Stimulated activated CD4-positive, alpha-beta T cell treated with anti-CD3 and anti-CD28 coated beads, Interleukin-2, amount 100 ng/mL, for 4 hours (primary cell): ENCODE data around the gene HSP90AA1.
"Not testable (repeated sequence)": the region's sequence is repeated elsewhere in the genome, so short reads cannot be mapped to it uniquely, and the experiment has no call there.

Experiments
- DNase-seq: peaks from one replicate; pipeline ENCODE4 v3.0.0-alpha.2; 2020; ENCODE audit warnings: low read depth

HSP90AA1 gene

DNA sequence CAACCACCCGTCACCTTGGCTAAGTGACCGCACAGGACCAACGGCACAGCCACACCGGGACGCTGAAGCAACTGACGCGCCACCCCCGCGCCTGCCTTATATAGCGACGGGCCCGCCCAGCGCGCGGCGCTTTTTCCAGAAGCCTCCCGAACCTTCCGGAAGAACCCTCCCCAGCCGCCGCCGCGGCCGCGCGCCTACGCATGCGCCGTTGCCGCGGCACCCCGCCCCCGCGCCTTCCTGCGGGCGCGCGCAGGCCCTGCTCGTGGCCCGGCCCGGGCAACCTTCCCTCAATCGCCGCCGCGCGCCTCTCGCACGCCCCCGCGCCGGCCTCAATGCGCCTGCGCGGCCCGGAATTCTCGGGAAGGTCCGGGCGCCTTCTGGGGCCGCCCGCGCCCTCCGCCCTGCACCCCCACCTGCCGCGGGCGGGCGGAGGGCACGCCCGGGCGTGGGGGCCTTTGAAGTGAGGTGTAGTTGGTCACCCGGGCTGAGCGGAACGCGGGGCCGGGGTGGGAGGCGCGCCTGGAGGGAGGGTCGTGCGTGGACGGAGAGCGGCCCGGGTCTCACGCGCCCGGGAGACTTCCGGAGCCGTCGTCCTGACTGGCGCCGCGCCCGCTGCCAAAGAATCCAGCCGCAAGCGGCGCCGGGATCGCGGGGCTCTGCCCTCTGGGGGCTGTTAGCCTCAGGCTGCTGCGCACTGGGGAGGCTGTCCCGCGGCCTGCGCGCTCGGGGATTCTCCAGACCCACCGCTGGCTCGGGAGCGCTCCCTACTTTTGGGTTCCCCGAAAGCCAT lies at the start of gene HSP90AA1:
HSP90AA1 (minus strand) TSS at position 73 of the 790 bp plus-strand sequence. CDS start 666 bp downstream, outside the sequence.
- DNase-seq, result peak; percentile 92

DNA sequence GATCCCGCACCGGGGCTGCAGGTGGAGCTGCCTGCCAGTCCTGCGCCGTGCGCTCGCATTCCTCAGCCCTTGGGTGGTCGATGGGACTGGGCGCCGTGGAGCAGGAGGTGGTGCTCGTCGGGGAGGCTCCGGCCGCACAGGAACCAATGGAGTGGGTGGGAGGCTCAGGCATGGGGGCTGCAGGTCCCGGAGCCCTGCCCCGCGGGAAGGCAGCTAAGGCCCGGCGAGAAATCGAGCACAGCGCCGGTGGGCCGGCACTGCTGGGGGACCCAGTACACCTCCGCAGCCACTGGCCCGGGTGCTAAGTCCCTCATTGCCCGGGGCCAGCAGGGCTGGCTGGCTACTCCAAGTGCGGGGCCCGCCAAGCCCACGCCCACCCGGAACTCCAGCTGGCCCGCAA lies 48.6 kb upstream of the HSP90AA1 start:
- DNase-seq, result not testable (repeated sequence)

DNA sequence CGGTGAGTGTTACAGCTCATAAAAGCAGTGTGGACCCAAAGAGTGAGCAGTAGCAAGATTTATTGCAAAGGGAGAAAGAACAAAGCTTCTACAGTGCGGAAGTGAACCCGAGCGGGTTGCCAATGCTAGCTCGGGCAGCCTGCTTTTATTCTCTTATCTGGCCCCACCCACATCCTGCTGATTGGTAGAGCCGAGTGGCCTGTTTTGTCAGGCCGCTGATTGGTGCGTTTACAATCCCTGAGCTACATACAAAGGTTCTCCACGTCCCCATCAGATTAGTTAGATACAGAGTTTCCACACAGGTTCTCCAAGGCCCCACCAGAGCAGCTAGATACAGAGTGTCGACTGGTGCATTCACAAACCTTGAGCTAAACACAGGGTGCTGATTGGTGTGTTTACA lies 47.9 kb upstream of the HSP90AA1 start:
- not testable (repeated sequence) for DNase-seq

DNA sequence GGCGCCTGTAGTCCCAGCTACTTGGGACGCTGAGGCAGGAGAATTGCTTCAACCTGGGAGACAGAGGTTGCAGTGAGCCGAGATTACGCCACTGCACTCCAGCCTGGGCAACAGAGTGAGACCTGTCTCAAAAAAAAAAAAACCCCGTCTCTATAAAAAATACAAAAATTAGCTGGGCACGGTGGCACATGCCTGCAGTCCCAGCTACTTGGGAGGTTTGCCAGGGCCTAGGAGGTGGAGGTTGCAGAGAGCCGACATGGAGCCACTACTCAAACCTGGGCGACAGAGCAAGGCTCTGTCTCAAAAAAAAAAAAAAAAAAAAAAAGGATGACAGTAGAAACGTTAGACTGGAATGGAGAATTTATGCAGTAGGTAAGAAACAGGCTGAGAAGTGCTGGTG lies 47.2 kb upstream of the HSP90AA1 start:
- not testable (repeated sequence) for DNase-seq

DNA sequence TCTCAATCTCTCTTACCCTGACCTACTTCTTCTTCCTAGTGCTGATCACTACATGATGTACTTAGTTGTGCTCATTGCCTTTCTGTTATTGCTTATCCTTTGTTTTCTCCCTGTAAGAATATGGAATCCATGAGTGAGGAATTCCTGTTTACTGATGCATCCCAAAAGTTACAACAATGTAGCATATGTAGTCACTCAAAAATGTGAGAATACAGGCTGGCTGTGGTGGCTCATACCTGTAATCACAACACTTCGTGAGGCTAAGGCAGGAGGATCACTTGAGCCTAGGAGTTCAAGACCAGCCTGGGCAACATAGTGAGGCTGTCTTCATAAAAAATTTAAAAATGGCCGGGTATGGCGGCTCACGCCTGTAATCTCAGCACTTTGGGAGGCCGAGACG lies 44.9 kb upstream of the HSP90AA1 start:
- no peak for DNase-seq

DNA sequence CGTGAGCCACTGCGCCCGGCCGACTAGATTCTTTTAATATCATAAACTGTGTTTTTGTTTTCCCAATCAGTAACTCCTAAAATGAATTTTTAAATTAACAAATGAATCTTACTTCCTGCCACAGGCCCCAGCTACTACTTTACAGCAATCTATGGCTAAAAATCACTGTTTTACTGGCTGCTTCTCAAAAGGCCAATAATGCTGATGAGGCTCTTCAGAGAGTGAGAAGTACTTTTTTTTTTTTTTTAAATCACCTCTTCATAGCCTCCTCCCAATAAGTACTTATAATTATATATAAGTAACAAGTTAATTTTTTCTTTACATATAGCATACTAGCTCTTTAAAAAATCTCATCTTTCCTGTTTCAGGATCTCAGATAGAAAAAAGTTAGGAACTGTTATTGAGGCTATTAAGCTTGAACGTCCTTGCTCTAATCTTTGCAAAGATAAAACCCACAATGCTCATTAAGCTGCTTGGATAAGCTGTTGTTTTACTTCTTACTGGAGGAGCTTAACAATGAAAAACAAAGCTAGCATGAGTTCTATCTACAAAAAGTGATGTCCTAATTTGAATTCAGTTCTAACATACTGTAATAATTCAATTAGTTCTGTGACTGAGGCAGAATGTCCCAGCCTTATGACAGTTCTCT lies 40.1 kb upstream of the HSP90AA1 start:
- DNase-seq, result no peak

DNA sequence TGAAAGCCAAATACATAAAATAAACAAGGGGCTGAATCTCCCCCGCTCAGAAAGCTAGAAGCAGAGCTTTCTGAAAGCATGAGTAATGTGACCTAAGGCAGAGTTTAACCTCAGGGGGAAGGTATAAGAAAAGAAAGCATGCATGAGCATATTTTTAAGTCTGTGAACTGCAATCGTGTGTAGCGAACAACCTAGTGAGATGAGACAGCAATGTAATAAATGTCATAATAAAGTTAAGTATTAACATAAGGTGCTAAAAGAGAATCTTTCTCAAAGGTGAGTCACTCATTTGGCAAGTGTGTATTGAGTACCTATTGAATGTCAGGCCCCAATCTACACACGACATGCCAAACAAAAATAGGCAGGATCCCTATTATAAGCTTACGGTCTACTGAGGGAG lies 38.7 kb upstream of the HSP90AA1 start:
- no peak for DNase-seq

DNA sequence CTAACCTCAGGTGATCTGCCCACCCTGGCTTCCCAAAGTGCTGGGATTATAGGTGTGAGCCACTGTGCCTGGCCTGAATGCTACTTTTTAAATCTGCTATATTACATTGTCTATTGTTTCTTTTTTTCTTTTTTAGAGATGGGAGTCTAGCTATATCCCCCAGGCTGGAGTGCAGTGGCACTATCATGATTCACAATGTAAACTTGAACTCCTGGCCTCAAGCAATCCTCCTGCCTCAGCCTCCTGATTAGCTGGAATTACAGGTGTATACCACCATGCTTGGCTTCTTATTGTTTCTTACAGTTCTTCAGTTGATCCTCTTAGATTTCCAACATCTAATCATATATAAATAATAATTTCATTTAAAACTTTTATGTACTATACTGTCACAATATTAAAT lies 37.6 kb upstream of the HSP90AA1 start:
- no peak for DNase-seq

DNA sequence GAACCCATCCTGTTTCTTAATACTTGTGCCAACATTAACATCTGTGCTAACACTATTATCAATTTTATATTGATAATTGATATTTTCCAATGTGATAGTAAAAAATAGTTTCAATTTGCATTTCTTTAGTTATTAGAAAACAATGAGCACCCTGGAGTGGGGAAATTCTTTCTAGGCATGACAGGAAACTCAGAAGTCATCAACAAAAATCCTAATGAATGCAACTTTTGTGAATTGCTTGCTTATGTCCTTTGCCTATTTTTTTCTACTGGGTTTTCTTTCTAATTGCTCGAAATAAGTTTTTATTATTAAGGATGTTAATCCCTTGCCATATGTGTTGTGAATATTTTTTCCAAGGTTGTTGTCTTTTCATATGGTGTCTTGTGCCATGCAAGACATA lies 34.7 kb upstream of the HSP90AA1 start:
- no peak for DNase-seq

DNA sequence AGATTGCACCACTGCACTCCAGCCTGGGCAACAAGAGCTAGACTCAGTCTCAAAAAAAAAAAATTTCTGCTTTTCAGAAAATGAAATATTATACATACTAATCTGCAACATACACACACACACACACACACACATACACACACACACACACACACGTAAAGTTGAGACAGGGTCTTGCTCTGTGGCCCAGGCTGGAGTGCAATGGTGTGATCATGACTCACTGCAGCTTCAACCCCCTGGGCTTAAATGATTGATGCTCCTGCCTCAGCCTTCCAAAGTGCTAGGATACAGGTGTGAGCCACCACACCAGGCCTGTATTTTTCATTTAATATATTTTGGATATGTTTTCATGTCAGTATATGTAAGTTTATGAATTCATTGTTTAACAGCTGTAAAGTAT lies 34.0 kb upstream of the HSP90AA1 start:
- no peak for DNase-seq

DNA sequence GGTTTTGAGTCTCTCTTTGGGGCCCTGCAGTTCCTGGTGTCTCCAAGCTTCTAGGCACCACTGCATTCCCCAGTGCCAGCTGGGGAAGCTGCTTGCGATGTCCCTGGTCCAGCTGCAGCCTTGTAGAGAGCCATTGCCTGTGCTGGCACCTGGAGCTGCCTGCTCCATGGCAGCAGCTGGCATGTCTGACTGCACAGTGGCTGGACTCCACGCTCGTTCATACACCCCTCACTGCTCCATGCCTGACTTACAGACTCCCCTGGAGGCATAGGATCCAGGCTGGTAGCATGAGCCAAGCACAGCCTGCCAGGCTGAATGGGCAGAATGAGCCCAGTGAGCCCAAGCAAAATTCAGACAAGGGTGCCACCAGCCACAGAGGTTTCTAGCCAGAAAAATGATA lies 31.0 kb upstream of the HSP90AA1 start:
- no peak for DNase-seq

DNA sequence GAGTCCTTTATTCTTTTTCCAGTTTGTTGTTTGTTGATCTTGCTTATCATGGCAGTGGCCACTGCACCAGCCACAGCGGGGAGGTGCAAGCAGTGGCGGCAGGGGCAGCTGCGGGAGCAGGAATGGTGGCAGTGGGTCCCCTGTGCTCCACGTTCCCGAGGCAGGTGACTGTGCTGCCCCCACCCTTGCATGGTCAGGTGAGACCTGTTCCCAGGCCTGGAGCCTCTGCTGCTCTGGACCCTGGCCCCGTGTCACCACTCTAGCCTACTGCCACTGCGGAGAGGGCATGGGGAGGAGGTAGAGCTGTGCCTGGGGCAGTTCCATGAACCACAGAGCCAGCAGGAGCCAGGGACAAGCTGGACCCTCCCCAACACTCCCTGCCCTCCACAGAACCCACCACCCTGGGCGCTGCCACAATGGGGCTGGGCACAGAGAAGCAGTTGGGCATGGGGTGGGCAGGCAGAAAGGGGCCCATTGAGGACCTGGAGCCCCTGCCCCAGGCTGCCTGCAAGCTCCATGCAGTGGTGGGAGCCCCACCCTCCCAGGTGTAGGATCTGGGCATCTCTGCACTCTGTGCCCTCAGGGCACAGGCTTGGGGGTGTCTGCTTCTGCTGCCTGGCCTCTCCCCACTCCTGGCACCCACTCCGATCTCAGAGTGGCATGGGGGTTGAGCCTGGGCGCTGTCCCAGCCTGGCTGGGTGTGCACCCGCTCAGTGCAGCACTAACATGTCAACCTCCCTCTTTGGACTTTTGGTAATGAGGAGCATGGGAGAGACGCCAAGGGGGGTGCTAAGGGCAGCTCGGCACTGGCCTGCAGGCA lies 29.7 kb upstream of the HSP90AA1 start:
- DNase-seq, result no peak

DNA sequence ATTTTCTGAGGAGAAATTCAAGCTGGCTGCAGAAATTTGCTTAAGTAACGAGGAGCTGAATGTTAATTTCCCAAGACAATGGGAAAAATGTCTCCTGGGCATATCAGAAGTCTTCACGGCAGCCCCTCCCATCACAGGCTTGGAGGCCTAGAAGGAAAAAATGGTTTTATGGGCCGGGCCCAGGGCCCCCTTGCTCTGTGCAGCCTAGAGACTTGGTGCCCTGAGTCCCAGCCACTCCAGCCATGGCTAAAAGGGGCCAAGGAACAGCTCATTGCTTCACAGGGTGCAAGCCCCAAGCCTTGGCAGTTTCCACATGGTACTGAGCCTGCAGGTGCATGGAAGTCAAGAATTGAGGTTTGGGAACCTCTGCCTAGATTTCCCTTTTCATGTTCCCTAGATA lies 24.3 kb upstream of the HSP90AA1 start:
- DNase-seq, result no peak

DNA sequence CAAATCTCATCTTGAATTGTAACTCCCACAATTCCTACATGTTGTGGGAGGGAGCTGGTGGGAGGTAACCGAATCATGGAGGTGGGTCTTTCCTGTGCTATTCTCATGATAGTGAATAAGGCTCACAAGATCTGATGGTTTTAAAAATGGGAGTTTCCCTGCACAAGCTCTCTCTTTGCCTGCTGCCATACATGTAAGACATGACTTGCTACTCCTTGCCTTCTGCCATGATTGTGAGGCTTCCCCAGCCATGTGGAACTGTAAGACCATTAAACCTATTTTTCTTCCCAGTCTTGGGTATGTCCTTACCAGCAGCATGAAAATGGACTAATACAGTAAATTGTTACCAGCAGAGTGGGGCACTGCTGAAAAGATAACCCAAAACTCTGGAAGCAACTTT lies 22.5 kb upstream of the HSP90AA1 start:
- not testable (repeated sequence) for DNase-seq

DNA sequence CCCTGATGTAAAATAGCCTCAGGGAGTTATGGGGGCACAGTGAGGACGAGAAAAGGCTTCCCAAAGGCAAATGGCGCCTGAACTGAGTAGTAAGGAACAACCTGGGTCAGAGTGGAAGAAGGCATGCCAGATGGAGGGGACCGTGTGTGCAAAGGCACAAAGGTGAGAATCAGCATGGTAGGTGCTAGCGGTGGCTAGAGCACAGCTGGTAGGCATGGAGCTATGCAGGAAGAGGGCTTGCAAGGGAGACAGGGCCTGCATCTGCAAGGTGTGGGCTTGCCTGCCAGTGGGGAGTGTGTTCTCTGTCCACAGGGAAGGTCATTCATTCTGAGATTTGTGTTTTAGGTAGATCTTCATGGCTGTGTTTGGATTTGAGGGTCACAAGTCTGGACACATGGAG lies 18.5 kb upstream of the HSP90AA1 start:
- no peak for DNase-seq

DNA sequence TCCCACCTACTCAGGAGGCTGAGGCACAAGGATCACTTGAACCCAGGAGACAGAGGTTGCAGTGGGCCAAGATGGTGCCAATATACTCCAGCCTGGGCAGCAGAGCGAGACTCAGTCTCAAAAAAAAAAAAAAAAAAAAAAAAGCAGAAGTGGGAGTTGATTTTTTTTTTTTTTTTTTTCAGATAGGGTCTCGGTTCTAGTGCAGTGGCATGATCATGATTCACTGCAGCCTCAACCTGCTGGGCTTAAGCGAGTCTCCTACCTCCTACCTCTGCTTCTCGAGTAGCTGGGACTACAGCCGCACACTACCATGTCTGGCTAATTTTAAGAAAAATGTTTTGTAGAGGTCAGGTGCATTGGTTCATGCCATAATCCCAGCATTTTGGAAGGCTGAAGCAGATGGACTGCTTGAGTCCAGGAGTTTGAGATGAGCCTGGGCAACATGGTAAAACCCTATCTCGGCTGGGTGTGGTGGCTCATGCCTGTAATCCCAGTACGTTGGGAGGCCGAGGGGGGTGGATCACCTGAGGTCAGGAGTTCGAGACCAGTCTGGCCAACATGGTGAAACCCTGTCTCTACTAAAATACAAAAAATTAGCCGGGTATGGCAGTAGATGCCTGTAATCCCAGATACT lies 16.3 kb upstream of the HSP90AA1 start:
- no peak for DNase-seq

DNA sequence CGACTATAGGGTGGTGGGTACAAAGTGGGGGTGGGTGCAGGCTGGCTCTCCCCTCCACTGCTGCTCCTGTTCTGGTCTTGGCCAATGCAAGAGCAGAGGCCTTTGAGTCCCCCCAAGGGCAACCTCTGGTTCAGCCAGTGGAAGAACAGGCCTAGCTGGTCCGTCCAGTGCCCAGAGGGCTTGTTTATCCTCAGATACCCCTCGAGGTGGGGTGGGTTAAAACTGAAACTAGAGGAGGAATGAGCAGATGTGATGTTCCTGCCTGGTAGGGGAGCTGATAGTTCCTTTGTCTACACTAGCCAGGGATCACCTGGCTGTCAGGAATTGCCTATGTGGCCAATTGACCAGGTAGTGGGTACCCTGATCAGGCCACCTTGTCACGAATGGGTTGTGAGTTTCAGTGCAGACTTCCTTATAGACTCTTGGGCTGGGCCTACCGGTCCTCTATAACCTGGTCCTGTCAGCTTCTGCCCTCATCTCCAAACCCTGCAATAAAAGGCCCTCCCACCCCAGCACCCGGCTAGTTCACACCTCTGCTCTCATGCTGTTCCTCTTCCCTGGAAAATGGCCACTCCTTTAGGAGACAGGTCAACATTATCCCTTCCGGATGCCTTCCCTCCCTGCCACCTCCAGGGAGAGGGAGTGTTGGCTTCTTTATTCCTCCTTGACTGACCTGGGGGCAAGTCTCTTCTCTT lies 10.7 kb upstream of the HSP90AA1 start:
- no peak for DNase-seq

DNA sequence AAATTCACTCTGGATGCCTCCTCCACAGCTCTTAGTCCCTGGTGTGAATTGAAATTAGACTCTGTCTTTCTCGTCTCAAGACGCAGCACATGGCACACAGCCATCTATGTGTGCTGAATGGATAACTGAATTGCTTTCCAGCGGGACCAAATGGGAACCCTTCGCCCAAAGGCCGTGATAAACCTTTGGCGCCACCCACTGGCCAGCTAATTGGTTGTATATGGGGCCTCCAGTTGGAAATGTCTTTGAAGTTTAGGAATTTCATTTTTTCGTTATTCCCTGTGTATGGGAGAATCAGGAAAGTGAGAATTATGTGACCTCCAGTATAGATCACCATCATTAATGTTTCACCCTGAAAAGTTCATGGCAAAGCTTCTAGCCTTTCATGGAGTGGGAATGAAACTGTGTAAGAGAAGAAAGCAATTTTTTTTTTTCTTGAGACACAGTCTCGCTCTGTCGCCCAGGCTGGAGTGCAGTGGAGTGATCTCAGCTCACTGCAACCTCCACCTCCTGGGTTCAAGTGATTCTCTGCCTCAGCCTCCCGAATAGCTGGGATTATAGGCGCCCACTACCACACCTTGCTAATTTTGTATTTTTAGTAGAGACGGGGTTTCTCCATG lies 9.8 kb upstream of the HSP90AA1 start:
- DNase-seq, result peak; percentile 49

DNA sequence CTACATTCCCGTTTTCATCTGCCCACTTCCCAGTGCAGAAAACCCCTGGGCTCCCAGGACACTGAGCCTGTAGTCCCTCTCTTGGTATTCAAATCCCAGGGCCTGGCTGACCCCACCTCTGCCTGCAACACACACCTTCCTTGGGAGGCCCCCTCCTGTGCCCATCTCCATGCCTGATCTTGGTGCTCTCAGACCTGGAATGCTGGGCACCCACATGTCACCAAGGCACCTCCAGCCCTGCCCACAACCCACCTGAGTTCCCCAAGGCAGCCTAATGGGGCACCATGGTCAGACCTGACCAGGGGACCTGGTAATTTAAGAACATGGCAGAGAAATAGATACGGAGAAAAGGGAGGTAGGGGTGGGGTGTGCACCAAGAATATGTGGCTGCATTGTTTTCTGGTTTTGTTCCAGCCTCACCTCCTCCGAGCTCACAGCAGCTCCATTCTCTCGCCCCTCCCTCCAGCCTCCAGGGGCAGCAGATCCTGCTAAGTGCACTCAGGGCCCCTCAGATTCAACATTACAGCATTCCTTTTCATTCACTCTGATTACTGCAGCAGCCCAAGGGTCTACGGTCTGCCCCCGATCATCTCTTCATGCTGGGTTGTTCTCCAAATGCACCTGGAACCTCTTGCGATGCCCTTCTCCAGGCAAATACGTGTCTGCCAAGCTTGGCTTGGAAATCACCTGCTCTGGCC lies 9.2 kb upstream of the HSP90AA1 start:
- no peak for DNase-seq

DNA sequence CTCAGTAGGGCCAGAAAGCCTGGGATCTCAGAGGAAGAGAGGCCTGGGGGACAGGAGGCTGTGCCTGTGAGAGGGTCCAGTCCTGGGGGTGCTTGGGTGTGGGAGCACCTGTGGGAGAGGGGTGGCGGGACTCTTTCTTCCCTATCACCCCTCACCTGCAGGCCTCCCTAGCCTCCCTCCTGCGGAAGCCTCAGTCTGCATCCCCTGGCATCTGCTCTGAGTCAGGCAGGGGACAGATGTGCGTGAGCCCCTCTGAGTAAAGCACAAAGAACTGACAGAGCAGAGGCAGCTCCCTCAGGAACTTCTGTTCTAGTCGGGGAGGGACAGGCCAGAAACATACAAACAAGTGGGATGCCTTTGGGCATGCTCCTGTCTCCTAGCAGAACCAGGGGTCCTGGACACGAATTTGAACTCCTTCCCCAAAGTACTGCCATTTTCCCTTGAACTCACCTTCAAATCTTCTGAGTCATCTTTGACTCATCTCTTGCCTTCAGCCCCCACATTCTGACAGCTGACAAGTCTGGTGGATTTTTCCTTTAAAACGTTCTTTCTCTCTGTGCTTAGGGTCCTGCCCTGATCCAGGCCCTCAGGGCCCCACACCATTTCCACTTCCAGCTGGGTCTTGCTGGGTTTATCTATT lies 8.5 kb upstream of the HSP90AA1 start:
- no peak for DNase-seq
